Panc1 (cell line): ENCODE measurements around the gene CCDC177.

Experiments
- CTCF ChIP-seq: fragments of 450-650 bp; IDR thresholded peaks from 2 replicates; pipeline ENCODE4 v1.5.1; 2017; ENCODE audit warnings: mild to moderate bottlenecking
- POLR2AphosphoS5 ChIP-seq: IDR thresholded peaks from 2 replicates; pipeline ENCODE4 v1.6.1; 2012; ENCODE audit warnings: mild to moderate bottlenecking, low read depth, low read length, moderate library complexity
- SIN3A ChIP-seq: IDR thresholded peaks from 2 replicates; pipeline ENCODE4 v1.6.1; 2012; ENCODE audit warnings: low read depth, mild to moderate bottlenecking, low read length, moderate library complexity, borderline replicate concordance; ENCODE audit not compliant: insufficient read depth
- TCF7L2 ChIP-seq: IDR thresholded peaks from 2 replicates; pipeline ENCODE4 v1.6.1; 2011; ENCODE audit warnings: mild to moderate bottlenecking, low read depth, low read length, inconsistent platforms

- TF ChIP-seq CTCF, result no peak
- no peak for TF ChIP-seq POLR2AphosphoS5
- TF ChIP-seq TCF7L2, result no peak
- no peak for TF ChIP-seq SIN3A
Observed at GRCh38 chr14:69610874-69611171, 36.2 kb upstream of the CCDC177 start.
